H1 (cell line): ENCODE measurements around the gene LCE4A. TPM values are rescaled to one million over a fixed set of nuclear protein-coding genes. Genes with fewer than 3 reads are reported as not detected.

ENCODE experiments used
- CTCF ChIA-PET: fragments of 300-600 bp; sonication (Branson Sonifier 250); formaldehyde crosslinking; loops from one replicate; lab custom pipeline; 2021; ENCODE audit not compliant: partially characterized antibody; lab: Charles Lee
- POLR2A ChIA-PET: fragments of 300-600 bp; sonication (Branson Sonifier 250); formaldehyde crosslinking; loops from one replicate; lab custom pipeline; 2021; ENCODE audit warnings: inconsistent platforms; ENCODE audit not compliant: partially characterized antibody; lab: Charles Lee
- DNase-seq, 2 experiments: peaks; one replicate each; pipeline versions ENCODE4 v3.0.0 to v3.0.0-alpha.2; 2010 to 2022; ENCODE audit warnings: low spot score in 2 of 2, low read depth in 1 of 2, mixed read lengths in 1 of 2
- FAIRE-seq: peaks from 2 replicates; lab custom pipeline; 2011; peaks lifted over from hg19 to GRCh38; lab: Jason Lieb, UNC
- H2AFZ ChIP-seq: 2 replicates; pipeline ENCODE4 v1.8.1; 2012; ENCODE audit warnings: low read length, inconsistent platforms
- H2AK5ac ChIP-seq: 2 replicates; pipeline ENCODE4 v1.6.1; 2013; ENCODE audit warnings: low read depth, low read length
- H2BK120ac ChIP-seq: replicated peaks from 2 replicates; pipeline ENCODE3; 2013; ENCODE audit warnings: low read depth, low read length, inconsistent platforms
- H2BK12ac ChIP-seq: 2 replicates; pipeline ENCODE4 v1.6.1; 2013; ENCODE audit warnings: low read depth, low read length
- H2BK15ac ChIP-seq: 2 replicates; pipeline ENCODE4 v1.6.1; 2013; ENCODE audit warnings: low read length
- H2BK20ac ChIP-seq: 2 replicates; pipeline ENCODE4 v1.6.1; 2013; ENCODE audit warnings: low read length
- H2BK5ac ChIP-seq: 2 replicates; pipeline ENCODE4 v1.6.1; 2013; ENCODE audit warnings: low read depth, low read length
- H3K14ac ChIP-seq: 2 replicates; pipeline ENCODE4 v1.6.1; 2013; ENCODE audit warnings: inconsistent platforms; ENCODE audit not compliant: insufficient read length
- H3K18ac ChIP-seq: 2 replicates; pipeline ENCODE4 v1.6.1; 2013; ENCODE audit warnings: low read length; ENCODE audit errors: extremely low read depth
- H3K23ac ChIP-seq: 2 replicates; pipeline ENCODE4 v1.6.1; 2013; ENCODE audit warnings: inconsistent platforms; ENCODE audit not compliant: insufficient read length
- H3K23me2 ChIP-seq: 2 replicates; pipeline ENCODE4 v1.6.1; 2013; ENCODE audit warnings: low read depth, low read length
- H3K27ac ChIP-seq: 2 replicates; pipeline ENCODE4 v1.6.1; 2011; ENCODE audit warnings: low read depth, low read length, inconsistent platforms
- H3K27me3 ChIP-seq, 4 experiments: replicated peaks in 1 of 4; 1 replicate in 1 of 4; 2 replicates in 3 of 4; pipeline versions ENCODE4 v1.6.1 to v1.8.1; 2011 to 2013; ENCODE audit warnings: low read length in 3 of 4, mild to moderate bottlenecking in 3 of 4, inconsistent platforms in 2 of 4, mixed read lengths in 2 of 4, moderate library complexity in 1 of 4; ENCODE audit not compliant: control insufficient read depth in 3 of 4, insufficient read depth in 3 of 4; ENCODE audit errors: extremely low read depth in 1 of 4
- H3K36me3 ChIP-seq, 4 experiments: 2 replicates each; pipeline versions ENCODE4 v1.6.1 to v1.8.1; 2011 to 2013; ENCODE audit warnings: mild to moderate bottlenecking in 4 of 4, low read length in 3 of 4, moderate library complexity in 2 of 4, control low read depth in 1 of 4, inconsistent platforms in 1 of 4; ENCODE audit not compliant: insufficient read depth in 4 of 4, control insufficient read depth in 2 of 4
- H3K4ac ChIP-seq: replicated peaks from 2 replicates; pipeline ENCODE3; 2013; ENCODE audit warnings: low read length, low read depth, mixed read lengths, inconsistent platforms; ENCODE audit not compliant: insufficient read length
- H3K4me1 ChIP-seq, 4 experiments: replicated peaks in 1 of 4; 1 replicate in 1 of 4; 2 replicates in 3 of 4; pipeline versions ENCODE4 v1.6.1 to v1.8.1; 2011 to 2013; ENCODE audit warnings: low read length in 3 of 4, inconsistent platforms in 2 of 4, mixed read lengths in 1 of 4; ENCODE audit not compliant: insufficient read depth in 4 of 4, control insufficient read depth in 3 of 4
- H3K4me2 ChIP-seq, 2 experiments: 2 replicates each; pipeline versions ENCODE4 v1.6.1 to v1.8.1; 2011 to 2013; ENCODE audit warnings: low read depth in 2 of 2, low read length in 2 of 2, control low read depth in 1 of 2, inconsistent platforms in 1 of 2, mild to moderate bottlenecking in 1 of 2; ENCODE audit not compliant: insufficient read depth in 1 of 2
- H3K4me3 ChIP-seq, 4 experiments: fragments of 200-600, 300-600 bp in 1 of 4; sonication (generic), shearing (Covaris generic), sonication (Bioruptor Twin) in 1 of 4; 2 replicates each; pipeline versions ENCODE4 v1.5.1 to v1.8.1; 2011 to 2016; ENCODE audit warnings: low read length in 4 of 4, low read depth in 3 of 4, control low read depth in 2 of 4, inconsistent platforms in 2 of 4, mild to moderate bottlenecking in 2 of 4, mixed read lengths in 1 of 4, moderate library complexity in 1 of 4; ENCODE audit not compliant: insufficient read depth in 2 of 4; ENCODE audit errors: extremely low read depth in 1 of 4
- H3K56ac ChIP-seq: replicated peaks from 2 replicates; pipeline ENCODE3; 2013; ENCODE audit warnings: low read depth, mild to moderate bottlenecking, mixed read lengths, low read length, inconsistent platforms; ENCODE audit not compliant: insufficient read length
- H3K79me1 ChIP-seq: 2 replicates; pipeline ENCODE4 v1.6.1; 2013; ENCODE audit warnings: low read depth, low read length, control low read depth
- H3K79me2 ChIP-seq, 2 experiments: 2 replicates each; pipeline versions ENCODE4 v1.6.1 to v1.8.1; 2012 to 2013; ENCODE audit warnings: low read length in 2 of 2, mild to moderate bottlenecking in 2 of 2, inconsistent platforms in 1 of 2; ENCODE audit not compliant: insufficient read depth in 2 of 2, control insufficient read depth in 1 of 2
- H3K9ac ChIP-seq, 4 experiments: replicated peaks in 1 of 4; 1 replicate in 1 of 4; 2 replicates in 3 of 4; pipeline versions ENCODE4 v1.6.1 to v1.8.1; 2011 to 2013; ENCODE audit warnings: low read depth in 3 of 4, low read length in 3 of 4, control low read depth in 2 of 4, mild to moderate bottlenecking in 2 of 4, moderate library complexity in 2 of 4, inconsistent platforms in 1 of 4; ENCODE audit errors: extremely low read depth in 1 of 4
- H3K9me3 ChIP-seq, 2 experiments: 2 replicates each; pipeline versions ENCODE4 v1.6.1 to v1.8.1; 2012 to 2013; ENCODE audit warnings: mild to moderate bottlenecking in 2 of 2, moderate library complexity in 2 of 2, control low read depth in 1 of 2, inconsistent platforms in 1 of 2, low read depth in 1 of 2, low read length in 1 of 2, mixed read lengths in 1 of 2; ENCODE audit not compliant: insufficient read depth in 2 of 2
- H4K20me1 ChIP-seq, 2 experiments: replicated peaks in 1 of 2; 2 replicates each; pipeline versions ENCODE3 to v1.8.1; 2011 to 2013; ENCODE audit warnings: inconsistent platforms in 2 of 2, low read length in 2 of 2, mild to moderate bottlenecking in 1 of 2; ENCODE audit not compliant: insufficient read depth in 2 of 2, control insufficient read depth in 1 of 2
- H4K5ac ChIP-seq: 2 replicates; pipeline ENCODE4 v1.6.1; 2013; ENCODE audit warnings: low read length, low read depth, mixed read lengths, inconsistent platforms; ENCODE audit not compliant: insufficient read length
- H4K8ac ChIP-seq: 2 replicates; pipeline ENCODE4 v1.8.0; 2013; ENCODE audit warnings: mild to moderate bottlenecking, moderate library complexity, low read length, inconsistent platforms; ENCODE audit not compliant: insufficient read depth; ENCODE audit errors: extremely low read depth
- H4K91ac ChIP-seq: replicated peaks from 2 replicates; pipeline ENCODE3; 2013; ENCODE audit warnings: low read length, mixed read lengths, inconsistent platforms; ENCODE audit not compliant: insufficient read length
- CEBPB ChIP-seq: IDR thresholded peaks from 2 replicates; pipeline ENCODE4 v1.6.1; 2012; ENCODE audit warnings: low read depth, low read length
- KDM1A ChIP-seq: fragments of 200-600, 300-600 bp; sonication (generic); IDR thresholded peaks from 2 replicates; pipeline ENCODE4 v1.7.1; 2016; ENCODE audit warnings: mild to moderate bottlenecking, low read length, borderline replicate concordance
- KDM5A ChIP-seq: fragments of 200-600 bp; IDR thresholded peaks from 2 replicates; pipeline ENCODE4 v1.7.1; 2012; ENCODE audit warnings: mild to moderate bottlenecking, low read length, inconsistent platforms, mixed read lengths
- POLR2AphosphoS5 ChIP-seq: IDR thresholded peaks from 2 replicates; pipeline ENCODE4 v1.6.1; 2011; ENCODE audit warnings: low read depth, low read length
- RFX5 ChIP-seq: IDR thresholded peaks from 2 replicates; pipeline ENCODE4 v1.6.1; 2011; ENCODE audit warnings: low read depth, low read length, improper control_type of control experiment, borderline replicate concordance
- WGBS, 2 experiments: shearing (Covaris generic) in 1 of 2; methylation state at CpG; one replicate each; pipeline versions ENCODE4 v1.1.6 to v1.1.7; 2013 to 2015; ENCODE audit warnings: low lambda C conversion rate in 2 of 2, mixed read lengths in 2 of 2, inconsistent platforms in 1 of 2, low coverage in 1 of 2, missing lambda C conversion rate in 1 of 2; ENCODE audit not compliant: insufficient replicate concordance in 2 of 2, insufficient coverage in 1 of 2, insufficient read length in 1 of 2; ENCODE audit errors: extremely low coverage in 1 of 2, missing lambda C conversion rate in 1 of 2; 5-methylcytosine and 5-hydroxymethylcytosine counted together
- polyA plus RNA-seq, 7 experiments: library from polyadenylated mRNA; depleted of rRNA in 3 of 7; stranded (reverse) in 5 of 7; unstranded in 2 of 7; fragments of >200 nt in 5 of 7; fragments of 200-250 nt in 2 of 7; gene quantifications; 1 replicate in 5 of 7; 2 replicates in 1 of 7; 4 replicates in 1 of 7; pipeline versions ENCODE4 v1.2.1 to v1.2.3, GENCODE V29; 2011 to 2013; ENCODE audit warnings: missing spikeins in 2 of 7, mixed read lengths in 2 of 7
- total RNA-seq: library from RNA; stranded (reverse); fragmentation: NEBNext Ultra II Directional; extraction: Animal tissue kit (Norgen Biotek cat#: 25700); gene quantifications from 2 replicates; pipeline ENCODE4 v1.2.1, GENCODE V29; 2021
- TF ChIP-seq, protein P1 (sequence below): IDR thresholded peaks from 2 replicates; pipeline ENCODE4 v1.6.1; 2012; ENCODE audit warnings: low read length, inconsistent platforms
- TF ChIP-seq, protein P2 (sequence below): IDR thresholded peaks from 2 replicates; pipeline ENCODE4 v1.6.1; 2012; ENCODE audit warnings: inconsistent platforms

LCE4A gene
- total and polyA plus RNA-seq, 2 of the 8 experiments (the other 6 are each of a cell fraction or from before 2014, with no cell fraction given) = not detected

DNA sequence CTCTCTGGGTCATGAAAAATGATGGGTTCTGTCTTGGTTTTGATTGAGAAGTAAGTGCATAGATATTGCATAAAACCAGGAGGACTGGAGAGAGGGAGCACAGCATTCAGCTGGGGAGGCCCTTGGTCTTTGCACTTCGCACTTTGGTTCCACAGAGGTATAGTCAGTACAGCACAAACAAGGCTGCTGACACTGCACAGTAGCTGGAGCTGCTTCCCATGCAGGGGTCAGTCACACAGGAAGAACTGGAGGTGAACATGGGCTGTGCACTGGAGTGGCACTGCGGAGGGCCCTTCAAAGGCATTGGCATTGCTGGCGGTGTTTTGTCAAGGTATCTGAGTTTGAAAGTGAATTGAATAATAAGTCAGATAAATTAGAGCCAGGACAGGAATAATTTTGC is 49.3 kb upstream of the LCE4A start:
- DNase-seq (no peak), FAIRE-seq (no peak)
- H3K4me2 ChIP-seq = no peak overlapping the region
- no peaks in the 10 kb centered on the region for H4K20me1 ChIP-seq
- H3K36me3 ChIP-seq = no peaks in the 10 kb centered on the region
- H3K9ac ChIP-seq = no peak overlapping the region
- H3K23me2 ChIP-seq = no peaks in the 10 kb centered on the region
- no peak overlapping the region for H3K4me3 ChIP-seq
- no peak overlapping the region for H2BK20ac ChIP-seq
- peaks cover 60 to 63% of the 10 kb centered on the region in 2 experiments for H3K9me3 ChIP-seq
- no peak overlapping the region for H3K56ac ChIP-seq
- no peak overlapping the region for H2BK5ac ChIP-seq
- H4K8ac ChIP-seq = no peak overlapping the region
- H3K14ac ChIP-seq = no peak overlapping the region
- H2BK12ac ChIP-seq = no peak overlapping the region
- no peak overlapping the region for H3K18ac ChIP-seq
- ChIA-PET POLR2A (no interaction called here), CTCF (no interaction called here)
- H3K4ac ChIP-seq = no peak overlapping the region
- no peak overlapping the region for H3K23ac ChIP-seq
- H3K79me2 ChIP-seq = no peaks in the 10 kb centered on the region
- H4K5ac ChIP-seq = no peak overlapping the region
- no peak overlapping the region for H4K91ac ChIP-seq
- H2AFZ ChIP-seq = no peak overlapping the region
- no peak overlapping the region for H2AK5ac ChIP-seq
- no peaks in the 10 kb centered on the region for H3K4me1 ChIP-seq
- 80% methylated on average over 3 of the region's 3 CpGs; no CpG with 5 or more reads in 1 of the 2 experiments for WGBS, 2 experiments
- H3K27me3 ChIP-seq = no peaks in the 10 kb centered on the region
- no peak overlapping the region for H3K27ac ChIP-seq
- no peaks in the 10 kb centered on the region for H3K79me1 ChIP-seq
- no peak overlapping the region for H2BK120ac ChIP-seq
- TF ChIP-seq RFX5 = no peak
- TF ChIP-seq CEBPB = no peak
- TF ChIP-seq, protein P1, sequence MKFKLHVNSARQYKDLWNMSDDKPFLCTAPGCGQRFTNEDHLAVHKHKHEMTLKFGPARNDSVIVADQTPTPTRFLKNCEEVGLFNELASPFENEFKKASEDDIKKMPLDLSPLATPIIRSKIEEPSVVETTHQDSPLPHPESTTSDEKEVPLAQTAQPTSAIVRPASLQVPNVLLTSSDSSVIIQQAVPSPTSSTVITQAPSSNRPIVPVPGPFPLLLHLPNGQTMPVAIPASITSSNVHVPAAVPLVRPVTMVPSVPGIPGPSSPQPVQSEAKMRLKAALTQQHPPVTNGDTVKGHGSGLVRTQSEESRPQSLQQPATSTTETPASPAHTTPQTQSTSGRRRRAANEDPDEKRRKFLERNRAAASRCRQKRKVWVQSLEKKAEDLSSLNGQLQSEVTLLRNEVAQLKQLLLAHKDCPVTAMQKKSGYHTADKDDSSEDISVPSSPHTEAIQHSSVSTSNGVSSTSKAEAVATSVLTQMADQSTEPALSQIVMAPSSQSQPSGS = no peak
- TF ChIP-seq, protein P2, sequence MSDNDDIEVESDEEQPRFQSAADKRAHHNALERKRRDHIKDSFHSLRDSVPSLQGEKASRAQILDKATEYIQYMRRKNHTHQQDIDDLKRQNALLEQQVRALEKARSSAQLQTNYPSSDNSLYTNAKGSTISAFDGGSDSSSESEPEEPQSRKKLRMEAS = no peak
- TF ChIP-seq KDM1A = no peak
- no peak for TF ChIP-seq KDM5A
- no peak for TF ChIP-seq POLR2AphosphoS5
- H2BK15ac ChIP-seq = no peak overlapping the region
